Activated CD4-positive, alpha-beta T cell treated with anti-CD3 and anti-CD28 coated beads, Interleukin-2, amount 50 U/mL, for 1 hour (primary cell): ENCODE results near the gene RAB11A.
"Not testable (repeated sequence)": the region's sequence is repeated elsewhere in the genome, so short reads cannot be mapped to it uniquely, and the experiment has no call there.

ENCODE experiments used
- DNase-seq: peaks from one replicate; pipeline ENCODE4 v3.0.0-alpha.2; 2020

The RAB11A gene

DNA sequence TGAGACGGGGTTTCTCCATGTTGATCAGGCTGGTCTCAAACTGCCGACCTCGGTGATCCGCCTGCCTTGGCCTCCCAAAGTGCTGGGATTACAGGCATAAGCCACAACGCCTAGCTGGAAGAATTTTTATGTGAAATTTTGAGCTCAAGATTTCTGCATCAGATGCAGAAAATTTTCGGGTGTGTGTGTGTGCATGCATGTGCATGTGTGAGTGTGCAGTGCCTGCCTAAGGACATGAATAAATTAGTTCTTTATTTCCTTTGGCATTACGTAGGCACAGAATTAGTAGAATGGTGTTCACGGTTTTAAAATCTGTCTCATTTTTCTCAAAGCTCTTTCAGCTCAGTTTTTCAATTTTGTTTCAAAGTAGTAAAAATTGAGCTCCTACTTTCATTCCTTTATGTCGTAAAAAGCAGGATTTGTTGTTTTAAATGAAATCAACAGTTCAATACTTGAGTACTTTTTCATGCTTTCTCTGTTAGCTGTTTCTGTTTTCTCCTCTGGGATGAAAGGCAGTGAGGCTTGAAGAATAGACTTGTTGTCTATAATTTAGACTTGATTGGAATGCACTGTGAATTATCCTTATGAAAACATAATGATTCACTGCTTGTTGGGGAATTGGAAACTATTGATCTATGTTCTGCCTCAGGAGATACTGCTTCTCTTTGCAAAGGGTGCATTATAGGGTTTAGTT, 23.3 kb upstream of the RAB11A start:
- no peak for DNase-seq

DNA sequence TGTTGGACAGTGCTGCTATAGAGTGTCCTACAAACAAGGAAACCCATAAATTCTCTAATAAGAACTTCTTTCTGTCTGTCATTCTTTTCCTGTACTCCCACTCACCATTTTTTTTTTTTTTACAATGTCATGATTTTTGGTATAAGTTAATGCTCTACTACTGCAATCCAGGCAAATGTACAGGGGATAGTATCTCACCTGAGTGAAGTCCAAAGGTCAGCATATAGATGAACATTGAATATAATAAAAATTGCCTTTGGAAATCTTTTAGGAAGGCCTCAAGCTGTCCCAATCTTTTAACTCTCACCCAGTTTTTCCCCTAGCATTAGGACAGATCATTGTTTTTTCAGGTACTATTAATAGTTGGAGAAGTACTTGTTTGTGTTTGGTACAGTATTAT, 21.3 kb upstream of the RAB11A start:
- no peak for DNase-seq

DNA sequence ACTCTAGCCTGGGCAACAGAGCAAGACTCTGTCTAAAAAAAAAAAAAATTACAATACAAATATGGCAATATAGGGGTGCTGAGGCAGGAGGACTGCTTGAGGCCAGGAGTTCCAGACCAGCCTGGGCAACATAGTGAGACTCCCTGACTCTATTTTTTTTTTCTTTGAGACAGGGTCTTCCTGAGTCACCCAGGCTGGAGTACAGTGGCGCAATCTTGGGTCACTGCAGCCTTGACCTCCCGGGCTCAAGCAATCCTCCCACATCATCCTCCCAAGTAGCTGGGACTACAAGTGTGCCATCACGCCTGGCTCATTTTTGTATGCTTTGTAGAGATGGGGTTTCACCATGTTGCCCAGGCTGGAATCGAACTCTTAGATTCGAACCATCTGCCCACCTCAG, 17.3 kb upstream of the RAB11A start:
- no peak for DNase-seq

GRCh38 chr15:65856821-65857455, 12.4 kb upstream of the RAB11A start:
- peak; percentile 82 for DNase-seq

DNA sequence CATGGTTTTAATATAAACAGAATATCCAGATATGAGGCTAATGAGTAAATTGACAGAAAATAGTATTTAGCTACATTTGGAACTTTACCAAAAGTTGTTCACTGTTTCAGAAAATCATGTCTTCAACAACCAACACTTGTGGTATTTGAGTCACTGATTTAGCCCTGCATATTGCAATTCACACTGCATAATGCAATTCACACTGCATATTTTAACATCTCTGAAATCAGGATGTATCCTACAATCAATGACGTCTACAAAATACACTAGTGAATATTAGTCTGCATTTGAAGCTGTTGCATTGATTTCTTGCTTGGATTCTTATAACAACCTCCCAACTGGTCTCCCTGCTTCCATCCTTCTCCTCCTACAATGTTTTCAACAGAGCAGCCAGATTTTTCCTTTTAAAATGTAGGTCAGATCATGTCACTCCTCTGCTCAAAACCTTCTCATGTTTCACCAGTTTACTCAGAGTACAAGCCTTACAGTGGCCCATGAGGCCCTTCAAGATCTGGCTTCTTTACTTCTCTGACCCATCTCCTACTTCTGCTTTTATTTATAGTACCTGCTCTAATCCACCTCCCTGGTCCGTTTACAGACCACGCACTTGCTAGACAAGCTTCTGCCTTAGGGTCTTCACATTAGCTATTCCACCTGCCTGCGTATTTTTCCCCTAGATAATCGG, 11.4 kb upstream of the RAB11A start:
- no peak for DNase-seq

GRCh38 chr15:65862682-65863081, 6.6 kb upstream of the RAB11A start:
- DNase-seq: peak; percentile 41

- DNase-seq: no peak
Observed at GRCh38 chr15:65863106-65863505, 6.2 kb upstream of the RAB11A start.

DNA sequence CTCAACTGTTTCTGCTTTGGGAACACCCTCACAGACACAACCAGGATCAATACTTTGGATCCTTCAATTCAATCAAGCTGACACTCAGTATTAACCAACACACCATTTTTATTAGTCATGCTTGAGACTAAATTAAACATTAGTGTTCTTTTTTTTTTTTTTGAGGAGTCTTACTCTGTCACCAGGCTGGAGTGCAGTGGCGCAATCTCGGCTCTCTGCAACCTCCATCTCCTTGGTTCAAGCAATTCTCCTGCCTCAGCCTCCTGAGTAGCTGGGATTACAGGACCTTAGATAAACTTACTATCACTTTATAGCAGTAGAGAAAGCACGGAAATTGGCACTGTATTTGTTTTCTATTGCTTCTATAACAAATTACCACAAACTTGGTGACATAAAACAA, 2.0 kb upstream of the RAB11A start:
- no peak for DNase-seq

DNA sequence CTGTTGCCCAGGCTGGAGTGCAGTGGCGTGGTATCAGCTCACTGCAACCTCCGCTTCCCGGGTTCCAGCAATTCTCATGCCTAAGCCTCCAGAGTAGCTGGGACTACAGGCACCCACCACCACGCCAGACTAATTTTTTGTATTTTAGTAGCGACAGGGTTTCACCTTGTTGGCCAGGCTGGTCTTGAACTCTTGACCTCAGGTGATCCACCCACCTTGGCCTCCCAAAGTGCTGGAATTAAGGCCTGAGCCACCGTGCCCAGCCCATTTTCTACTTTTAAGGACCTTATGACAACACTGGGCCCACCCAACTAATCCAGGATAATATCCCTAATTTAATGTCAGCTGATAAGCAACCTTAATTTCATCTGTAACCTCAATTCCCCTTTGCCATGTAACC, 1.4 kb upstream of the RAB11A start:
- DNase-seq: not testable (repeated sequence)

- DNase-seq: no peak
Observed at GRCh38 chr15:65868546-65869125, 655 bp upstream of the RAB11A start.

DNA sequence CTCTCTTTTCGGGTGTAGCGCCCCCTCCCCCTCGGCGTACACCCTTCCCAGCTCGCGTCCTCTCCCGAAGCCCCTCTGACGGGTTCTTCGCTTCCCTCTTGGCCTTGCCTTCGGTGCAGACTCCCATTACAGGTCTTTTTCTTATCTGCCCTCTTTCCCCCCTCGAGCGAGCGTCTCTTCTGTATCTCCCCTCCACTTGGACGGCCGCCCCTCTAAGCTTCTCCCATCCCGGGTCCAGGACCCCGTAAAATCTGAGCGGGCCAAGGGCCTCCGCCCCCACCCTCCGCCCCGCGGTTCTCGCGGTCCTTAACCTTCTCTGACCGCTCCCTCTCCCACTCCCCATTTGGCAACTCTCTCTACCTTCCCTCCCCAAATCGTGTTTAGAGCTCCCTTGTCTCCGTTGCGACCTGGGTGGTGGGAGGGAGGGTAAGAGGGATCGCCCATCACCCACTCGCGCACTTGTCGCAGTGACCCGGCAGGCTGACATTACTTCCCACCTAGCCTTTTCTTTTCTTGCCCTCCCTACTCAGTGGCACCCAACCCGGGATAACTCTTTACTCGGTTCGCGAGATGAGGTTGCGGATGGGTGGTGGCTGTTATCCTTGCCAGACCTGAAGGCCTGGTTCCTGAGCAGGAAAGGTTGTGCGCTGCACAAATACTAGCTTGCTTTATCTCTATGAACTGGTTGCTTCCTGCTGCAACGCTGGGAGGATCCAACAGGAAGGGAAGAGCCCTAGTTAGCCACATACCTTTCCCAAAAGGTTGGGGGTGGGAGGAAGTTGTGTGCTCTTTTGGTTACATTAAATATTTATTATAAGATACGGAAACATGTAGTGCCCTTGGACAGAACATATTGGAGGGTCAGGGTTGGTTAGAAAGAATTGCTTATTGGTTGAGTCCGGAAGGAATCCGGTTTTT, 922 bp downstream of the RAB11A start:
- DNase-seq: no peak

DNA sequence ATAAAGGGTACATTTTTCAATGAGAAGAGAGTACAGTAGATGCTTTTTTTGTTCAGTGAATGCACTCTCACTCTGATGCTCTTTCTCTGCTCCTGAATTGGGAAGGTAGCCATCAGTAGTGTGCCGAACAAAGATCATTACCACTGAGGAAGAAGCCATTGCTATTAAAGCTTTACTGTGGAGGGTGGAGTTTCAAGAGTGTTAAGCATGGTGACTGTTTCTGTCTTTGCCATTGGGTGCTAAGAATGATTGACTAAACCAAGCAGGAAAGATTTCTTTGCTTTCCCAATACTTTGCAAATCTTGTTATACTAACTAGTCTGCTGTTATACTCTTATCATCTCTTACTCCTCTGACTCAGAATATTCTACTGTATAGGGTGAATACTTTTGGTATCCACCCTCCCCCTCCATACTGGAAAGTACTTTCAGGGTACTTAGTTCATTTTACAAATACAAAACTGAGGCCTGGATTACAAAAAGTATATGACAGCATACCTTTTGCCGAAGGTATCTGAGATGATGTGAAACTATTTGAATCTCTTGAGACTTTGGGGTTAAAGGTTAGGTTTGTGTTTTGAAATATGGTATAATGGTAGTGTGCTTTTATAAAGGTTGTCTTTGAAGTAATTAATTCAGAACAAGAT, 1.7 kb downstream of the RAB11A start:
- no peak for DNase-seq

GRCh38 chr15:65871886-65872285, 2.6 kb downstream of the RAB11A start:
- not testable (repeated sequence) for DNase-seq

DNA sequence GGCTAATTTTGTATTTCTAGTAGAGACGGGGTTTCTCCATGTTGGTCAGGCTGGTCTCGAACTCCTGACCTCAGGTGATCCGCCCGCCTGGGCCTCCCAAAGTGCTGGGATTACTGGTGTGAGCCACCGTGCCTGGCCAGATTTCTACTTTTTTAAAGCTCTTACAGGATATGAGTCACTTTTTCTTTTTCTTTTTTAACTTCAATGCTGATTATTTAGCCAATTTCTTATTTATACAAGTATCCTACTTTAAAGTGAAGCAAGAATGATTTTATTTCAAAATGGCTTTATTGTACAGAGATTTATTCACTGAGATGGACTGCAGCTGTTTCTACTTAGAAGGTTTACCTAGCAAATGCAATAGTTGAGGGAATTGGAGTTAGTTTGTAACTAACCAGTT, 3.3 kb downstream of the RAB11A start:
- not testable (repeated sequence) for DNase-seq

DNA sequence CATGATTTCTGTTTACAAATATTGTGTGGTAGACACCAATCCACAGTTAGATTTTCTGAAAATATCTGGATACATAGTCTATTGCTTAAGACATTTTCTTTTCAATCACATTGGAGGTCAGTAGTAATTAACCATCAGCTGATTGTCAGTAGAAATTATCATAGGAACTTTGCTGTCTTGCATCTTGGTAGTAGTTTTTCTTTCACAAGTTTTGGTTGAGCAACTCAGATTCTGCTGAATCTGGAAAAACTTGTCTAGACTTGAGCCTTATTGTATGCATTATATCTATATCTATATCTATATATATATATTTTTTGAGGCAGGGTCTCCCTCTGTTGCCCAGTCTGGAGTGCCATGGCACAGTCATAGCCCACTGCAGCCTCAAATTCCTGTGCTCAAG, 4.0 kb downstream of the RAB11A start:
- DNase-seq: no peak

GRCh38 chr15:65875458-65875857, 6.2 kb downstream of the RAB11A start:
- no peak for DNase-seq

DNA sequence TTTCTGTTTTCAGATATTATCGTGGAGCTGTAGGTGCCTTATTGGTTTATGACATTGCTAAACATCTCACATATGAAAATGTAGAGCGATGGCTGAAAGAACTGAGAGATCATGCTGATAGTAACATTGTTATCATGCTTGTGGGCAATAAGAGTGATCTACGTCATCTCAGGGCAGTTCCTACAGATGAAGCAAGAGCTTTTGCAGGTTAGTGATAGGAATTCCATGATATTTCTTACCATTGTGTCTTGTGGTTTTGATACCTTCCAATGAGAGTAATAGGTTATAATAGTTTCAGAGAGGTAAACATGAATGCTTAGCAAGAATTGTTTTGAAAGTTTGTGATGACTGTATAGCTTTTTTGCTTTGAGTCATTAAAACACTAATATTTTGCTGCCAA, 8.5 kb downstream of the RAB11A start:
- no peak for DNase-seq

DNA sequence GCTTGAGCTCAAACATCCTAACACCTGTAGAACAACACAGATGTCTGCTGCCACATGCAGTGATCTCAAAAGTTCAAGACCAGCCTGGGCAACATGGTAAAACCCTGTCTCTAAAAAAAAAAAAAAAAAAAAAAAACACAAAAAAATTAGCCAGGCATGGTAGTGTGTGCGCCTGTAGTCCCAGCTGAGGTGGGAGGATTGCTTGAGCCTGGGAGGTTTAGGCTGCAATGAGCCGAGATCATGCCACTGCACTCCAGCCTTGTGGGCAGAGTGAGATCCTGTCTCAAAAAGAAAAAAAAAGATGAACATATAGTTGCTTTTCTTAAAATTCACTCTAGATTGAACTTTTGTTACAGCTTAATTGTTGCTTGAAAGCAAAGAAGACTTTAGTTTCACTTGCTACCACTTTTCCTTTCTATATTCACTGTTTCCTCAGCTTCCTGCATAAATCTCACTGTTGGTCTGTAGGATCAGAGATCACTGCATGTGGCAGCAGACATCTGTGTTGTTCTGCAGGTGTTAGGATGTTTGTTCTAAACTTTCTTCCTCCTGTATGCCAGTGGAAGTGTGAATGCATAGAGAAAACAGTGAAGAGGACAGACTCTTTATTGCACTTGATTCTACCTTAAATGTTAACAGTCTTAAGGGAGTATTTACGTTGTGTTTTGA, 12.6 kb downstream of the RAB11A start:
- DNase-seq: no peak

DNA sequence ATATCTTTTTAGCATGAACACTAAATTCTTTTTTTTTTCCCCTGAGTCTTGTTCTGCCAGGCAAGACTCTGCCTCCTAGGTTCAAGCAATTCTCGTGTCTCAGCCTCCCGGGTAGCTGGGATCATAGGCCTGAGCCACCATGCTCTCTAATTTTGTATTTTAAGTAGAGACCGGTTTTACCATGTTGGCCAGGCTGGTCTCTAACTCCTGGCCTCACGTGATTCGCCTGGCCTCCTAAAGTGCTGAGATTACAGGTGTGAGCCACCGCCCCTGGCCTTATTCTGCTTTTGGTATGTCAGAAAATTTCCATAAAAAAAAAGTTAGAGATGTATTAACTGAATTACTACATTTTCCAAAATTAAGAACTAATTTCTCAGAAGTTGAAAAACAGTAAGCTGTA, 14.3 kb downstream of the RAB11A start:
- no peak for DNase-seq

- no peak for DNase-seq
Observed at GRCh38 chr15:65884511-65884910, 15.2 kb downstream of the RAB11A start.

GRCh38 chr15:65885668-65886218, 16.5 kb downstream of the RAB11A start:
- no peak for DNase-seq
